Body of pancreas (tissue), 4 donors: Measurements from ENCODE around the gene GRID1. TPM values are rescaled to one million over a fixed set of nuclear protein-coding genes. Genes with fewer than 3 reads are reported as not detected.

ENCODE experiments used
- ATAC-seq: fragments of 150-250 bp; one replicate; pipeline ENCODE4 v1.9.1; 2016
- DNase-seq, 4 donors: peaks; one replicate each; pipeline ENCODE4 v3.0.0-alpha.2; 2019
- H3K27ac ChIP-seq, 4 donors: fragments of 200-600 bp; sonication (generic); 1 replicate in 3 of 4; 2 replicates in 1 of 4; pipeline versions ENCODE4 v1.5.1 to v1.6.1; 2016 to 2019; ENCODE audit warnings: mild to moderate bottlenecking in 1 of 4, mixed read lengths in 1 of 4, moderate library complexity in 1 of 4
- H3K27me3 ChIP-seq, 2 donors: fragments of 200-600 bp; sonication (generic); one replicate each; pipeline ENCODE4 v1.6.0; 2016; ENCODE audit warnings: mild to moderate bottlenecking in 1 of 2
- H3K36me3 ChIP-seq, 2 donors: fragments of 200-600 bp; sonication (generic); replicated peaks in 1 of 2; 2 replicates each; pipeline ENCODE4 v1.5.1; 2016; ENCODE audit warnings: low read depth in 2 of 2; ENCODE audit not compliant: insufficient read depth in 1 of 2
- H3K4me1 ChIP-seq: fragments of 200-600 bp; sonication (generic); one replicate; pipeline ENCODE4 v1.6.0; 2016
- H3K4me3 ChIP-seq, 2 donors: fragments of 200-600 bp; sonication (generic); 1 replicate in 1 of 2; 2 replicates in 1 of 2; pipeline ENCODE4 v1.5.1; 2016 to 2019
- H3K9me3 ChIP-seq, 3 donors: fragments of 200-600 bp; sonication (generic); 1 replicate in 2 of 3; 2 replicates in 1 of 3; pipeline ENCODE4 v1.5.1; 2016
- POLR2A ChIP-seq, 3 donors: fragments of 450-650 bp; IDR thresholded peaks; one replicate each; pipeline ENCODE4 v1.6.1; 2016; ENCODE audit warnings: antibody characterized with exemption in 3 of 3, mild to moderate bottlenecking in 2 of 3
- WGBS, 2 donors: methylation state at CpG; one replicate each; pipeline ENCODE4 v1.1.5; 2017; 5-methylcytosine and 5-hydroxymethylcytosine counted together
- intact Hi-C: fragments of 100-400 bp; cut with DNase I; formaldehyde crosslinking; loops from one replicate; pipeline ENCODE4 v1.15.1; 2023
- total RNA-seq, 2 donors: library from RNA; depleted of rRNA; stranded (reverse); fragments of >200 nt; gene quantifications; one replicate each; pipeline ENCODE4 v1.1.0, GENCODE V29; 2016
- TF ChIP-seq, protein P1 (sequence below), 7 experiments: fragments of 450-650 bp in 4 of 7; fragments of 200-600 bp in 3 of 7; sonication (generic) in 3 of 7; IDR thresholded peaks; one replicate each; pipeline ENCODE4 v1.5.1; 2016 to 2019; ENCODE audit warnings: antibody characterized with exemption in 7 of 7

GRID1 gene
- total RNA-seq, 2 donors from 2014 or later, result 1.0 to 1.6 TPM

DNA sequence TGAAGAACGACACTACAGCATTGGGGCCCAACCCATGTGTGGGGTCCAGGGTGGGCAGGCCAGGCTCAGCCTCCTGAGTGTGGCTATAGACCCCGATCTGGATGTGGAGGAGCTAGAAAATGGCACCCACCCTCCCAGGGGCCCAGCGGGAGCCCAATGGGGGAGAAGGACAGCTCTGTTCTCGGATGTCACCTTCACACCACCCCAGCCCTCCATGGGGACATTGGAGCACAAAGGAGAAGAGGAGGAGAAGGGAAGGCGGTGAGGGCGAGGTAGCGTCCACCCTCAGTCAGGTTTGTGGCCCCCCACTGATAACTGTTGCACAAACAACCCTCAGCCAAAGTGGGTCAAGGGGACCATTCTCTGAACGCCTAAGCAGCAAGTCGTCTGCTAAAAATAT, 509.3 kb downstream of the GRID1 start:
- no peaks in the 10 kb centered on the region for H3K4me1 ChIP-seq
- no peak for TF ChIP-seq POLR2A (IDR thresholded peaks at IDR 0.05)
- TF ChIP-seq, protein P1, sequence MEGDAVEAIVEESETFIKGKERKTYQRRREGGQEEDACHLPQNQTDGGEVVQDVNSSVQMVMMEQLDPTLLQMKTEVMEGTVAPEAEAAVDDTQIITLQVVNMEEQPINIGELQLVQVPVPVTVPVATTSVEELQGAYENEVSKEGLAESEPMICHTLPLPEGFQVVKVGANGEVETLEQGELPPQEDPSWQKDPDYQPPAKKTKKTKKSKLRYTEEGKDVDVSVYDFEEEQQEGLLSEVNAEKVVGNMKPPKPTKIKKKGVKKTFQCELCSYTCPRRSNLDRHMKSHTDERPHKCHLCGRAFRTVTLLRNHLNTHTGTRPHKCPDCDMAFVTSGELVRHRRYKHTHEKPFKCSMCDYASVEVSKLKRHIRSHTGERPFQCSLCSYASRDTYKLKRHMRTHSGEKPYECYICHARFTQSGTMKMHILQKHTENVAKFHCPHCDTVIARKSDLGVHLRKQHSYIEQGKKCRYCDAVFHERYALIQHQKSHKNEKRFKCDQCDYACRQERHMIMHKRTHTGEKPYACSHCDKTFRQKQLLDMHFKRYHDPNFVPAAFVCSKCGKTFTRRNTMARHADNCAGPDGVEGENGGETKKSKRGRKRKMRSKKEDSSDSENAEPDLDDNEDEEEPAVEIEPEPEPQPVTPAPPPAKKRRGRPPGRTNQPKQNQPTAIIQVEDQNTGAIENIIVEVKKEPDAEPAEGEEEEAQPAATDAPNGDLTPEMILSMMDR (IDR thresholded peaks at IDR 0.05), result no peak
- no peak for DNase-seq
- no peaks in the 10 kb centered on the region for H3K36me3 ChIP-seq
- WGBS, 2 donors, result 81% methylated on average over 9 of the region's 9 CpGs
- no peak for ATAC-seq
- H3K27me3 ChIP-seq, result no peaks in the 10 kb centered on the region
- no peaks in the 10 kb centered on the region for H3K9me3 ChIP-seq
- no peak overlapping the region for H3K27ac ChIP-seq
- no peak overlapping the region for H3K4me3 ChIP-seq
- intact Hi-C loops, result no loop called here

- ATAC-seq, result no peak
- no peak overlapping the region for H3K27ac ChIP-seq
- 81 to 84% methylated on average over 6 of the region's 6 CpGs for WGBS, 2 donors
- DNase-seq, result no peak
- TF ChIP-seq, protein P1 (IDR thresholded peaks at IDR 0.05), result no peak
- no peak for TF ChIP-seq POLR2A (IDR thresholded peaks at IDR 0.05)
- H3K4me1 ChIP-seq, result no peaks in the 10 kb centered on the region
- H3K36me3 ChIP-seq, result no peaks in the 10 kb centered on the region
- no peak overlapping the region for H3K4me3 ChIP-seq
- H3K9me3 ChIP-seq, result no peaks in the 10 kb centered on the region
- no peaks in the 10 kb centered on the region for H3K27me3 ChIP-seq
- intact Hi-C loops, result no loop called here
Measured at GRCh38 chr10:85851934-85852333, 514.7 kb downstream of the GRID1 start.

DNA sequence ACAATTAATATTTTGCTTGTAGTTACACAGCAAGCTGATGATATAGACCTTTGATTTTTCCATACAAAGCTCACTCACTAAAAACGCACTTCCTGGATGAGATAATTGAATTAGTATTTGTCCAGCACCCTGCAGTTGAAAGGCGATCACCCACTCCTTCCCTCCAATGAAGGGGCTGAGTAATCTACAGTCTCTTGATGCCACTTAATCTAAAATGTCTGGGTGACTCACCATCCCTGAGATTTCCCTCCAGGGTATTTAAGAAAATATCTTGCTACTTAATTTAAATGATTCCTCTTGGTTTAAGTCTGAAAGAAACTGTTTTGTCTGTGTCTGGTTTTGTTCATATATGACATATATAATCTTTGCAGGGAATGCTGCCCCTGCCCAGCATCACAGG, 515.3 kb downstream of the GRID1 start:
- Histone ChIP-seq H3K27me3 (no peaks in the 10 kb centered on the region), H3K36me3 (no peaks in the 10 kb centered on the region), H3K4me1 (no peaks in the 10 kb centered on the region), H3K9me3 (no peaks in the 10 kb centered on the region), H3K4me3 (no peak overlapping the region), H3K27ac (no peak overlapping the region)
- ATAC-seq (no peak), DNase-seq (no peak)
- TF ChIP-seq POLR2A (IDR thresholded peaks at IDR 0.05), result no peak
- TF ChIP-seq, protein P1 (IDR thresholded peaks at IDR 0.05), result no peak
- WGBS, 2 donors, result 65 to 68% methylated on average over 2 of the region's 2 CpGs
- intact Hi-C loops, result no loop called here

GRCh38 chr10:85850736-85851135, 515.9 kb downstream of the GRID1 start:
- ATAC-seq, result no peak
- intact Hi-C loops, result no loop called here
- H3K4me3 ChIP-seq, result no peak overlapping the region
- no peaks in the 10 kb centered on the region for H3K27me3 ChIP-seq
- H3K9me3 ChIP-seq, result no peaks in the 10 kb centered on the region
- TF ChIP-seq, protein P1 (IDR thresholded peaks at IDR 0.05), result no peak
- TF ChIP-seq POLR2A (IDR thresholded peaks at IDR 0.05), result no peak
- H3K27ac ChIP-seq, result no peak overlapping the region
- no peak for DNase-seq
- no peaks in the 10 kb centered on the region for H3K4me1 ChIP-seq
- H3K36me3 ChIP-seq, result no peaks in the 10 kb centered on the region
- WGBS, 2 donors, result 73 to 90% methylated on average over 3 of the region's 3 CpGs

- Histone ChIP-seq H3K9me3 (no peaks in the 10 kb centered on the region), H3K27ac (no peak overlapping the region), H3K36me3 (no peaks in the 10 kb centered on the region), H3K4me3 (no peak overlapping the region), H3K4me1 (no peaks in the 10 kb centered on the region), H3K27me3 (no peaks in the 10 kb centered on the region)
- 55 to 65% methylated on average over 3 of the region's 3 CpGs for WGBS, 2 donors
- DNase-seq, result no peak
- TF ChIP-seq, protein P1 (IDR thresholded peaks at IDR 0.05), result no peak
- TF ChIP-seq POLR2A (IDR thresholded peaks at IDR 0.05), result no peak
- no peak for ATAC-seq
- intact Hi-C loops, result no loop called here
Measured at GRCh38 chr10:85849315-85849714, 517.3 kb downstream of the GRID1 start.
